HCT116 (cell line): ENCODE results near the gene CNGA1. TPM values are rescaled to one million over a fixed set of nuclear protein-coding genes. Genes with fewer than 3 reads are reported as not detected.

ENCODE experiments used
- ATAC-seq: fragments of 200-7000 bp; cut with Tn5 transposase; 2 replicates; pipeline ENCODE4 v1.9.1; 2020; ENCODE audit warnings: mild to moderate bottlenecking, moderate library complexity
- BruUV-seq: library from RNA; stranded (reverse); fragments of 400-500 nt; replicated peaks from 2 replicates; lab custom pipeline; 2021; lab: Mats Ljungman, UMichigan
- CTCF ChIA-PET: fragments of 300-600 bp; sonication (Branson Sonifier 250); formaldehyde crosslinking; loops from one replicate; lab custom pipeline; 2021; ENCODE audit warnings: antibody characterized with exemption; lab: Charles Lee
- POLR2A ChIA-PET: fragments of 300-600, 350-600 bp; sonication (Branson Sonifier 250); formaldehyde crosslinking; loops from one replicate; lab custom pipeline; 2021; ENCODE audit warnings: antibody characterized with exemption; lab: Charles Lee
- RAD21 ChIA-PET, 2 experiments: fragments of 300-600 bp; sonication (Branson Sonifier 250); formaldehyde crosslinking; loops; one replicate each; lab custom pipeline; 2023; ENCODE audit warnings: low total read pairs in 2 of 2; ENCODE audit not compliant: uncharacterized antibody in 2 of 2, unreplicated experiment in 2 of 2, low non-redundant PET in 1 of 2; lab: Charles Lee
- DNase-seq: peaks from one replicate; pipeline ENCODE4 v3.0.0-alpha.2; 2010; ENCODE audit warnings: low read depth, low spot score
- H2AFZ ChIP-seq: fragments of 200-600 bp; shearing (Covaris generic), sonication (generic); 2 replicates; pipeline ENCODE4 v1.6.1; 2017; ENCODE audit warnings: low read depth, mixed run types, mixed read lengths, antibody characterized with exemption, low read length; ENCODE audit not compliant: poor library complexity, severe bottlenecking
- H3K27ac ChIP-seq: 2 replicates; pipeline ENCODE4 v1.5.1; 2012; ENCODE audit warnings: low read depth, low read length
- H3K27me3 ChIP-seq: fragments of 200-600 bp; sonication (generic); 2 replicates; pipeline ENCODE4 v1.6.1; 2016; ENCODE audit warnings: mixed run types, low read length, mixed read lengths; ENCODE audit not compliant: insufficient read depth
- H3K36me3 ChIP-seq, 2 experiments: fragments of 200-500 bp in 1 of 2; fragments of 200-600 bp in 1 of 2; sonication (Bioruptor generic) in 1 of 2; sonication (generic) in 1 of 2; 2 replicates each; pipeline versions ENCODE4 v1.5.1 to v1.6.1; 2014 to 2016; ENCODE audit warnings: low read length in 2 of 2, inconsistent platforms in 1 of 2, mixed read lengths in 1 of 2, mixed run types in 1 of 2; ENCODE audit not compliant: insufficient read depth in 2 of 2, control insufficient read depth in 1 of 2
- H3K4me1 ChIP-seq, 2 experiments: fragments of 200-600 bp in 1 of 2; sonication (generic) in 1 of 2; 2 replicates each; pipeline versions ENCODE4 v1.5.1 to v1.6.1; 2012 to 2017; ENCODE audit warnings: low read length in 2 of 2, inconsistent platforms in 1 of 2, mild to moderate bottlenecking in 1 of 2, mixed read lengths in 1 of 2, mixed run types in 1 of 2, moderate library complexity in 1 of 2; ENCODE audit not compliant: insufficient read depth in 2 of 2, control insufficient read depth in 1 of 2
- H3K4me2 ChIP-seq: fragments of 200-600 bp; sonication (generic); 2 replicates; pipeline ENCODE4 v1.6.1; 2017; ENCODE audit warnings: mixed run types, low read length, mixed read lengths
- H3K4me3 ChIP-seq, 2 experiments: fragments of 200-600 bp in 1 of 2; sonication (generic) in 1 of 2; replicated peaks in 1 of 2; 2 replicates each; pipeline ENCODE4 v1.5.1; 2011 to 2016; ENCODE audit warnings: low read length in 2 of 2, control low read depth in 1 of 2, low read depth in 1 of 2, mild to moderate bottlenecking in 1 of 2, mixed read lengths in 1 of 2, mixed run types in 1 of 2
- H3K79me2 ChIP-seq: fragments of 200-600 bp; sonication (generic); 2 replicates; pipeline ENCODE4 v1.6.1; 2017; ENCODE audit warnings: mild to moderate bottlenecking, mixed run types, low read length, moderate library complexity, mixed read lengths; ENCODE audit not compliant: insufficient read depth
- H3K9ac ChIP-seq: fragments of 200-600 bp; sonication (generic); 2 replicates; pipeline ENCODE4 v1.6.1; 2016; ENCODE audit warnings: low read length, mixed read lengths
- H3K9me2 ChIP-seq: fragments of 200-600 bp; sonication (generic), shearing (Covaris generic); 2 replicates; pipeline ENCODE4 v1.6.1; 2017; ENCODE audit warnings: mixed run types, mild to moderate bottlenecking, moderate library complexity; ENCODE audit not compliant: insufficient read depth
- H3K9me3 ChIP-seq, 2 experiments: fragments of 200-500 bp in 1 of 2; fragments of 200-600 bp in 1 of 2; sonication (Bioruptor generic) in 1 of 2; sonication (generic) in 1 of 2; 2 replicates each; pipeline ENCODE4 v1.6.1; 2014 to 2017; ENCODE audit warnings: low read length in 2 of 2, mixed read lengths in 2 of 2, inconsistent platforms in 1 of 2, low read depth in 1 of 2, mild to moderate bottlenecking in 1 of 2, mixed run types in 1 of 2, moderate library complexity in 1 of 2; ENCODE audit not compliant: control insufficient read depth in 1 of 2, insufficient read depth in 1 of 2
- H4K20me1 ChIP-seq: fragments of 200-600 bp; sonication (generic), shearing (Covaris generic); 2 replicates; pipeline ENCODE4 v1.6.1; 2017; ENCODE audit warnings: mixed run types, mild to moderate bottlenecking, moderate library complexity; ENCODE audit not compliant: insufficient read depth
- CBX3 ChIP-seq: IDR thresholded peaks from 2 replicates; pipeline ENCODE4 v1.6.1; 2012; ENCODE audit warnings: low read depth
- CTCF ChIP-seq, 3 experiments: fragments of 200-600 bp in 1 of 3; sonication (generic) in 1 of 3; IDR thresholded peaks in 2 of 3; conservative IDR thresholded peaks in 1 of 3; 2 replicates each; pipeline ENCODE4 v1.5.1; 2012 to 2017; ENCODE audit warnings: low read depth in 2 of 3, low read length in 2 of 3, antibody characterized with exemption in 1 of 3, borderline replicate concordance in 1 of 3, control low read depth in 1 of 3, mild to moderate bottlenecking in 1 of 3, mixed read lengths in 1 of 3, mixed run types in 1 of 3, moderate library complexity in 1 of 3; ENCODE audit not compliant: insufficient read depth in 1 of 3
- JUND ChIP-seq: IDR thresholded peaks from 2 replicates; pipeline ENCODE4 v1.6.1; 2012
- POLR2A ChIP-seq: IDR thresholded peaks from 2 replicates; pipeline ENCODE4 v1.7.0; 2011; ENCODE audit warnings: borderline replicate concordance; ENCODE audit not compliant: insufficient read depth, insufficient read length; ENCODE audit errors: extremely low read depth
- POLR2AphosphoS5 ChIP-seq: IDR thresholded peaks from 2 replicates; pipeline ENCODE4 v1.6.1; 2011; ENCODE audit warnings: mild to moderate bottlenecking, low read depth, low read length, moderate library complexity
- RAD21 ChIP-seq: IDR thresholded peaks from 2 replicates; pipeline ENCODE4 v1.6.1; 2012; ENCODE audit warnings: low read depth, mild to moderate bottlenecking
- REST ChIP-seq: IDR thresholded peaks from 2 replicates; pipeline ENCODE4 v1.6.1; 2012; ENCODE audit warnings: low read depth
- SIN3A ChIP-seq: IDR thresholded peaks from 2 replicates; pipeline ENCODE4 v1.6.1; 2012; ENCODE audit warnings: low read depth
- SP1 ChIP-seq: IDR thresholded peaks from 2 replicates; pipeline ENCODE4 v1.6.1; 2012; ENCODE audit warnings: low read depth
- SRF ChIP-seq: IDR thresholded peaks from 2 replicates; pipeline ENCODE4 v1.6.1; 2012; ENCODE audit warnings: low read depth
- TCF7L2 ChIP-seq: IDR thresholded peaks from 2 replicates; pipeline ENCODE4 v1.7.0; 2011; ENCODE audit warnings: borderline replicate concordance, inconsistent platforms; ENCODE audit not compliant: insufficient read depth, insufficient read length; ENCODE audit errors: extremely low read depth
- ZFX ChIP-seq: fragments of 450-650 bp; IDR thresholded peaks from 2 replicates; pipeline ENCODE4 v1.6.1; 2017
- intact Hi-C: fragments of 100-400 bp; cut with micrococcal nuclease; formaldehyde crosslinking; loops from 2 replicates; pipeline ENCODE4 v1.10.0; 2022
- total RNA-seq: library from RNA; stranded (reverse); gene quantifications from one replicate; pipeline ENCODE4 v1.2.1, GENCODE V29; 2021; ENCODE audit not compliant: unreplicated experiment
- TF ChIP-seq, protein P1 (sequence below): IDR thresholded peaks from 2 replicates; pipeline ENCODE4 v1.6.1; 2012

Gene CNGA1
- total RNA-seq, 1 experiment from 2014 or later, result 2.1 TPM

GRCh38 chr4:48016141-48017107, at the start of gene CNGA1, which contains the start of gene NIPAL1 (continued):
- TF ChIP-seq CTCF (IDR thresholded peaks at IDR 0.05 in 2 of 3, conservative IDR thresholded peaks at IDR 0.05 in 1 of 3; ENCODE audit: borderline replicate concordance in 1 of 3, insufficient read depth in 1 of 3, low read depth in 2 of 3, low read length in 2 of 3) (peak; percentile 42 to 71 (median 55)), CBX3 (no peak), SP1 (0 out of 2 replicates have a peak, but pooled peaks have one; percentile 39), POLR2AphosphoS5 (peak; percentile 74; the same call in 1 of the 2 replicates)

- Histone ChIP-seq H3K79me2 (no peaks in the 10 kb centered on the region), H2AFZ (no peak overlapping the region), H3K4me1 (no peaks in the 10 kb centered on the region), H3K27ac (no peak overlapping the region), H3K4me2 (no peak overlapping the region), H3K9me3 (no peaks in the 10 kb centered on the region), H3K27me3 (no peaks in the 10 kb centered on the region), H4K20me1 (no peaks in the 10 kb centered on the region), H3K36me3 (no peaks in the 10 kb centered on the region)
- no TSS peak for BruUV-seq
- DNase-seq (no peak), ATAC-seq (no peak)
- TF ChIP-seq TCF7L2 (no peak), SRF (no peak), RAD21 (no peak), REST (no peak), POLR2A (no peak), ZFX (no peak), SIN3A (no peak), JUND (no peak), POLR2AphosphoS5 (no peak)
- TF ChIP-seq, protein P1, sequence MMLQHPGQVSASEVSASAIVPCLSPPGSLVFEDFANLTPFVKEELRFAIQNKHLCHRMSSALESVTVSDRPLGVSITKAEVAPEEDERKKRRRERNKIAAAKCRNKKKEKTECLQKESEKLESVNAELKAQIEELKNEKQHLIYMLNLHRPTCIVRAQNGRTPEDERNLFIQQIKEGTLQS, result no peak
- TF ChIP-seq, all 23 proteins: peak for 0
- POLR2A ChIA-PET, result no interaction called here
- intact Hi-C loops, result no loop called here
- RAD21 ChIA-PET, result no interaction called here
- Histone ChIP-seq H3K4me3 (no peak overlapping the region), H3K9ac (no peak overlapping the region), H3K9me2 (no peaks in the 10 kb centered on the region)
- CTCF ChIA-PET, result no interaction called here
Measured at GRCh38 chr4:48065587-48066052, 49.1 kb upstream of the CNGA1 start.
